ENCODE measurements around the gene TSPAN9. TPM values are rescaled to one million over a fixed set of nuclear protein-coding genes. Genes with fewer than 3 reads are reported as not detected.

TSPAN9 gene
- total RNA-seq, 1 experiment from 2014 or later: 7.7 TPM

DNA sequence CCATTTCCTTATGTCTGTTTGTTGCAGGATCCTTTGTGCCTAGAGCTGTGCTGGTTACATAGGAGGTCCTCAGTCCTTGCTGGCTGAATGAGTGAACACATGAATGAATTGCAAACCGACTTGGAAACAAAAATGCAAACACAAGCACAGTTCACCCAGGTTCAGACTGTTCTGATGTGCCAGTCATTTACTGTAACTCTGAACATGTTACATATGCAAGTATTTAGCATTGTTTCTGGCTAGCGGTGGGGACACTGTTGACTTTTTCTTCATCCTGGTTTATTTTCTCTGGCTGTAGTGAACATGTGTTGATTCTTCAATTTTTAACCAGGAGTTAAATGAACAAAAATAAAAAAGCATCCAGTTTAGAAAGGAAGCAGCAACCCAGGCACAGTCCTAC lies 33.4 kb downstream of the TSPAN9 start:
- ATAC-seq: no peak

DNA sequence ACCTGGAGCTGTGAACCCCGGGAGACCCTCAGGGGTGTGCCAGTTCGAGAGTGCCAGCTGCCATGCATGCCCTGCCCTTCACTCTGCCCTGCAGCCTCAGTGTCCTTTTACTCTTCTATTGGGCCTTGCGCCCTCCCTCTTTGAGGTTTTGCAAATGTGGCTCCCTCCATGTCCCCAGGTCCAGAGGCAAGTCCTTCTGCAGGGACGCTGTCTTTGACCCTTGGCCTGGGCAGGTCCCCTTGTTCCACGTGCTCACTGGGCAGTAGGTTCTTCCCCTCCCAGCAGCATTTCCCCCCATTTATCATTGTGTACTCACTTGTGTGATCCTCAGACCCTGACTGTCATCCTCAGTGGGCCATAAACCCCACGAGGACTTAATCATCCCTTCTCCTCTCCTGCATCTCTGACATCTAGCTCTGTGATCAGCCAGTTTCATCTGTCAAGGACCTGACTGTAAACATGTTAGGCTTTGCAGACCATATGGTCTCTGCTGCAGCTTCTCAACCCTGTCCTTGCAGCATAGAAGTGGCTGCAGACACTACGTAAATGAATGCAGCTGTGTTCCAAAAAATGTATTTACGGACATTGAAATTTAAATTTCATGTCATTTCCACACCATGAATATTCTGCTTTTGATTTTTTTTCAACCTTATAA lies 36.6 kb downstream of the TSPAN9 start:
- no peaks in the 10 kb centered on the region for H3K27me3 ChIP-seq (ENCODE audit: control insufficient read depth, insufficient read depth, low read length)
- H3K27ac ChIP-seq (ENCODE audit: low read length): no peak overlapping the region
- TF ChIP-seq, protein P1, sequence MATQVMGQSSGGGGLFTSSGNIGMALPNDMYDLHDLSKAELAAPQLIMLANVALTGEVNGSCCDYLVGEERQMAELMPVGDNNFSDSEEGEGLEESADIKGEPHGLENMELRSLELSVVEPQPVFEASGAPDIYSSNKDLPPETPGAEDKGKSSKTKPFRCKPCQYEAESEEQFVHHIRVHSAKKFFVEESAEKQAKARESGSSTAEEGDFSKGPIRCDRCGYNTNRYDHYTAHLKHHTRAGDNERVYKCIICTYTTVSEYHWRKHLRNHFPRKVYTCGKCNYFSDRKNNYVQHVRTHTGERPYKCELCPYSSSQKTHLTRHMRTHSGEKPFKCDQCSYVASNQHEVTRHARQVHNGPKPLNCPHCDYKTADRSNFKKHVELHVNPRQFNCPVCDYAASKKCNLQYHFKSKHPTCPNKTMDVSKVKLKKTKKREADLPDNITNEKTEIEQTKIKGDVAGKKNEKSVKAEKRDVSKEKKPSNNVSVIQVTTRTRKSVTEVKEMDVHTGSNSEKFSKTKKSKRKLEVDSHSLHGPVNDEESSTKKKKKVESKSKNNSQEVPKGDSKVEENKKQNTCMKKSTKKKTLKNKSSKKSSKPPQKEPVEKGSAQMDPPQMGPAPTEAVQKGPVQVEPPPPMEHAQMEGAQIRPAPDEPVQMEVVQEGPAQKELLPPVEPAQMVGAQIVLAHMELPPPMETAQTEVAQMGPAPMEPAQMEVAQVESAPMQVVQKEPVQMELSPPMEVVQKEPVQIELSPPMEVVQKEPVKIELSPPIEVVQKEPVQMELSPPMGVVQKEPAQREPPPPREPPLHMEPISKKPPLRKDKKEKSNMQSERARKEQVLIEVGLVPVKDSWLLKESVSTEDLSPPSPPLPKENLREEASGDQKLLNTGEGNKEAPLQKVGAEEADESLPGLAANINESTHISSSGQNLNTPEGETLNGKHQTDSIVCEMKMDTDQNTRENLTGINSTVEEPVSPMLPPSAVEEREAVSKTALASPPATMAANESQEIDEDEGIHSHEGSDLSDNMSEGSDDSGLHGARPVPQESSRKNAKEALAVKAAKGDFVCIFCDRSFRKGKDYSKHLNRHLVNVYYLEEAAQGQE (IDR thresholded peaks at IDR 0.05; ENCODE audit: insufficient read depth in 1 of 2, low read depth in 2 of 2, low read length in 1 of 2): no peak
- TF ChIP-seq POLR2AphosphoS5 (IDR thresholded peaks at IDR 0.05; ENCODE audit: low read depth, low read length) (no peak), SIN3A (IDR thresholded peaks at IDR 0.05; ENCODE audit: borderline replicate concordance, insufficient read depth, low read depth, low read length) (no peak), TCF7L2 (IDR thresholded peaks at IDR 0.05; ENCODE audit: low read depth, low read length) (no peak)
- TF ChIP-seq, protein P2, sequence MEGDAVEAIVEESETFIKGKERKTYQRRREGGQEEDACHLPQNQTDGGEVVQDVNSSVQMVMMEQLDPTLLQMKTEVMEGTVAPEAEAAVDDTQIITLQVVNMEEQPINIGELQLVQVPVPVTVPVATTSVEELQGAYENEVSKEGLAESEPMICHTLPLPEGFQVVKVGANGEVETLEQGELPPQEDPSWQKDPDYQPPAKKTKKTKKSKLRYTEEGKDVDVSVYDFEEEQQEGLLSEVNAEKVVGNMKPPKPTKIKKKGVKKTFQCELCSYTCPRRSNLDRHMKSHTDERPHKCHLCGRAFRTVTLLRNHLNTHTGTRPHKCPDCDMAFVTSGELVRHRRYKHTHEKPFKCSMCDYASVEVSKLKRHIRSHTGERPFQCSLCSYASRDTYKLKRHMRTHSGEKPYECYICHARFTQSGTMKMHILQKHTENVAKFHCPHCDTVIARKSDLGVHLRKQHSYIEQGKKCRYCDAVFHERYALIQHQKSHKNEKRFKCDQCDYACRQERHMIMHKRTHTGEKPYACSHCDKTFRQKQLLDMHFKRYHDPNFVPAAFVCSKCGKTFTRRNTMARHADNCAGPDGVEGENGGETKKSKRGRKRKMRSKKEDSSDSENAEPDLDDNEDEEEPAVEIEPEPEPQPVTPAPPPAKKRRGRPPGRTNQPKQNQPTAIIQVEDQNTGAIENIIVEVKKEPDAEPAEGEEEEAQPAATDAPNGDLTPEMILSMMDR (IDR thresholded peaks at IDR 0.05): no peak
- no peaks in the 10 kb centered on the region for H3K36me3 ChIP-seq (ENCODE audit: control insufficient read depth, insufficient read depth, low read length)
- intact Hi-C loops (cut with micrococcal nuclease; ENCODE audit: unreplicated experiment) (no loop called here), in situ Hi-C loops (cut with HindIII; ENCODE audit: low pct_unique_long_range_greater_than_20kb, low sequenced_read_pairs) (no loop called here)
- CTCF ChIA-PET: no interaction called here
- ATAC-seq (no peak), DNase-seq (ENCODE audit: low read depth, low spot score) (no peak)
- no TSS peak for BruUV-seq (replicated peaks)
- no peak overlapping the region for H3K4me3 ChIP-seq (ENCODE audit: low read depth in 2 of 2, low read length in 2 of 2)
- no peaks in the 10 kb centered on the region for H3K4me1 ChIP-seq (ENCODE audit: control insufficient read depth, insufficient read depth, low read length)
- no peaks in the 10 kb centered on the region for H3K9me3 ChIP-seq (ENCODE audit: control insufficient read depth, insufficient read depth, low read depth, low read length)
- POLR2A ChIA-PET: no interaction called here

More for the DNA sequence above, 33.4 kb downstream of the TSPAN9 start:
- in situ Hi-C loops (cut with HindIII; ENCODE audit: low pct_unique_long_range_greater_than_20kb, low sequenced_read_pairs) (no loop called here), intact Hi-C loops (cut with micrococcal nuclease; ENCODE audit: unreplicated experiment) (no loop called here)
- Histone ChIP-seq H3K27ac (ENCODE audit: low read length) (no peak overlapping the region), H3K9me3 (ENCODE audit: control insufficient read depth, insufficient read depth, low read depth, low read length) (no peaks in the 10 kb centered on the region), H3K36me3 (ENCODE audit: control insufficient read depth, insufficient read depth, low read length) (no peaks in the 10 kb centered on the region), H3K27me3 (ENCODE audit: control insufficient read depth, insufficient read depth, low read length) (no peaks in the 10 kb centered on the region), H3K4me1 (ENCODE audit: control insufficient read depth, insufficient read depth, low read length) (no peaks in the 10 kb centered on the region), H3K4me3 (ENCODE audit: low read depth in 2 of 2, low read length in 2 of 2) (no peak overlapping the region)
- TF ChIP-seq POLR2AphosphoS5 (IDR thresholded peaks at IDR 0.05; ENCODE audit: low read depth, low read length): no peak
- no peak for TF ChIP-seq TCF7L2 (IDR thresholded peaks at IDR 0.05; ENCODE audit: low read depth, low read length)
- TF ChIP-seq, protein P2 (IDR thresholded peaks at IDR 0.05): no peak
- no peak for TF ChIP-seq SIN3A (IDR thresholded peaks at IDR 0.05; ENCODE audit: borderline replicate concordance, insufficient read depth, low read depth, low read length)
- TF ChIP-seq, protein P1 (IDR thresholded peaks at IDR 0.05; ENCODE audit: insufficient read depth in 1 of 2, low read depth in 2 of 2, low read length in 1 of 2): no peak
- ChIA-PET POLR2A (no interaction called here), CTCF (no interaction called here)
- DNase-seq (ENCODE audit: low read depth, low spot score): no peak
- BruUV-seq (replicated peaks): no TSS peak
